Vagina (tissue), 2 donors: ENCODE measurements around the gene REXO2. TPM values are rescaled to one million over a fixed set of nuclear protein-coding genes. Genes with fewer than 3 reads are reported as not detected.

Experiments
- DNase-seq, 2 donors: peaks; one replicate each; pipeline ENCODE4 v3.0.0-alpha.2; 2017; ENCODE audit errors: extremely low spot score in 2 of 2
- H3K27ac ChIP-seq: fragments of 200-600 bp; sonication (generic); one replicate; pipeline ENCODE4 v1.5.1; 2019
- H3K27me3 ChIP-seq: fragments of 200-600 bp; sonication (generic); one replicate; pipeline ENCODE4 v1.5.1; 2019
- H3K36me3 ChIP-seq, 2 donors: fragments of 200-600 bp; sonication (generic); one replicate each; pipeline ENCODE4 v1.5.1; 2017 to 2019
- H3K4me1 ChIP-seq: fragments of 200-600 bp; sonication (generic); one replicate; pipeline ENCODE4 v1.5.1; 2019
- H3K4me3 ChIP-seq, 2 donors: fragments of 200-600 bp; sonication (generic); 1 replicate in 1 of 2; 2 replicates in 1 of 2; pipeline ENCODE4 v1.5.1; 2016 to 2019
- H3K9me3 ChIP-seq: fragments of 200-600 bp; sonication (generic); one replicate; pipeline ENCODE4 v1.5.1; 2019
- CTCF ChIP-seq, 3 experiments: fragments of 450-650 bp in 2 of 3; fragments of 200-600 bp in 1 of 3; sonication (generic) in 1 of 3; IDR thresholded peaks; one replicate each; pipeline ENCODE4 v1.5.1; 2017 to 2019; ENCODE audit warnings: antibody characterized with exemption in 3 of 3, mild to moderate bottlenecking in 2 of 3, moderate library complexity in 2 of 3
- POLR2A ChIP-seq, 2 donors: fragments of 450-650 bp; IDR thresholded peaks; one replicate each; pipeline ENCODE4 v1.6.1; 2017; ENCODE audit warnings: antibody characterized with exemption in 2 of 2, mild to moderate bottlenecking in 2 of 2, moderate library complexity in 2 of 2
- POLR2AphosphoS5 ChIP-seq, 2 donors: sonication (generic); formaldehyde crosslinking; IDR thresholded peaks; one replicate each; pipeline ENCODE4 v1.9.0; 2017; ENCODE audit warnings: antibody characterized with exemption in 2 of 2, mild to moderate bottlenecking in 2 of 2, low read depth in 1 of 2; ENCODE audit not compliant: insufficient read depth in 1 of 2
- intact Hi-C: fragments of 100-400 bp; cut with DNase I; formaldehyde crosslinking; loops from one replicate; pipeline ENCODE4 v1.15.1; 2023
- total RNA-seq: library from RNA; depleted of rRNA; stranded (reverse); fragments of >200 nt; gene quantifications from one replicate; pipeline ENCODE4 v1.2.3, GENCODE V29; 2016

Gene REXO2
- total RNA-seq, 1 donor from 2014 or later, result 146 TPM

GRCh38 chr11:114432893-114433292 lies 6.4 kb upstream of the REXO2 start:
- no peak overlapping the region for H3K27ac ChIP-seq
- H3K27me3 ChIP-seq, result no peaks in the 10 kb centered on the region
- intact Hi-C loops, result no loop called here

GRCh38 chr11:114433376-114433775 lies 5.9 kb upstream of the REXO2 start:
- Histone ChIP-seq H3K27ac (no peak overlapping the region), H3K9me3 (no peaks in the 10 kb centered on the region), H3K4me3 (no peak overlapping the region), H3K4me1 (peaks cover 3% of the 10 kb centered on the region), H3K36me3 (no peaks in the 10 kb centered on the region), H3K27me3 (no peaks in the 10 kb centered on the region)
- DNase-seq, result no peak
- intact Hi-C loops, result no loop called here
- TF ChIP-seq CTCF (IDR thresholded peaks at IDR 0.05) (no peak), POLR2AphosphoS5 (IDR thresholded peaks at IDR 0.05; ENCODE audit: insufficient read depth in 1 of 2, low read depth in 1 of 2) (no peak), POLR2A (IDR thresholded peaks at IDR 0.05) (no peak)

More at GRCh38 chr11:114432893-114433292, 6.4 kb upstream of the REXO2 start:
- Histone ChIP-seq H3K4me3 (no peak overlapping the region), H3K36me3 (no peaks in the 10 kb centered on the region), H3K9me3 (no peaks in the 10 kb centered on the region), H3K4me1 (no peaks in the 10 kb centered on the region)
- no peak for DNase-seq
- TF ChIP-seq POLR2AphosphoS5 (IDR thresholded peaks at IDR 0.05; ENCODE audit: insufficient read depth in 1 of 2, low read depth in 1 of 2) (no peak), POLR2A (IDR thresholded peaks at IDR 0.05) (no peak)

GRCh38 chr11:114438303-114438702 lies 964 bp upstream of the REXO2 start:
- Histone ChIP-seq H3K27ac (peak overlapping the region; percentile 87), H3K9me3 (no peaks in the 10 kb centered on the region), H3K4me3 (peak overlapping the region in 1 of 2 donors; percentile 97), H3K4me1 (peaks cover 29% of the 10 kb centered on the region), H3K36me3 (no peaks in the 10 kb centered on the region), H3K27me3 (no peaks in the 10 kb centered on the region)
- intact Hi-C loops, result no loop called here
- TF ChIP-seq POLR2AphosphoS5 (IDR thresholded peaks at IDR 0.05; ENCODE audit: insufficient read depth in 1 of 2, low read depth in 1 of 2) (no peak), CTCF (IDR thresholded peaks at IDR 0.05) (no peak), POLR2A (IDR thresholded peaks at IDR 0.05) (no peak)
- no peak for DNase-seq

- H3K27ac ChIP-seq, result peak overlapping the region; percentile 87
- H3K4me1 ChIP-seq, result peaks cover 29% of the 10 kb centered on the region
- intact Hi-C loops, result no loop called here
- no peaks in the 10 kb centered on the region for H3K36me3 ChIP-seq
- no peaks in the 10 kb centered on the region for H3K27me3 ChIP-seq
- DNase-seq, result no peak
- TF ChIP-seq POLR2AphosphoS5 (IDR thresholded peaks at IDR 0.05; ENCODE audit: insufficient read depth in 1 of 2, low read depth in 1 of 2) (no peak), CTCF (IDR thresholded peaks at IDR 0.05) (no peak), POLR2A (IDR thresholded peaks at IDR 0.05) (no peak)
- H3K9me3 ChIP-seq, result no peaks in the 10 kb centered on the region
- peak overlapping the region; percentile 78 to 97 for H3K4me3 ChIP-seq
These were observed 1.0 kb downstream of the REXO2 start for GRCh38 chr11:114440121-114440860.

GRCh38 chr11:114440971-114441763 lies 1.9 kb downstream of the REXO2 start:
- Histone ChIP-seq H3K9me3 (no peaks in the 10 kb centered on the region), H3K4me1 (peaks cover 29% of the 10 kb centered on the region), H3K4me3 (peak overlapping the region; percentile 78 to 97), H3K27ac (peak overlapping the region; percentile 87), H3K27me3 (no peaks in the 10 kb centered on the region), H3K36me3 (no peaks in the 10 kb centered on the region)
- DNase-seq, result no peak
- intact Hi-C loops, result no loop called here
- no peak for TF ChIP-seq CTCF (IDR thresholded peaks at IDR 0.05)
- no peak for TF ChIP-seq POLR2AphosphoS5 (IDR thresholded peaks at IDR 0.05; ENCODE audit: insufficient read depth in 1 of 2, low read depth in 1 of 2)
- no peak for TF ChIP-seq POLR2A (IDR thresholded peaks at IDR 0.05)
